ENCODE measurements around the gene LIME1. TPM values are rescaled to one million over a fixed set of nuclear protein-coding genes. Genes with fewer than 3 reads are reported as not detected.

LIME1 gene
- polyA plus RNA-seq, 2 of the 4 experiments (the other 2 are of a cell fraction), result 2.5 to 6.5 TPM

DNA sequence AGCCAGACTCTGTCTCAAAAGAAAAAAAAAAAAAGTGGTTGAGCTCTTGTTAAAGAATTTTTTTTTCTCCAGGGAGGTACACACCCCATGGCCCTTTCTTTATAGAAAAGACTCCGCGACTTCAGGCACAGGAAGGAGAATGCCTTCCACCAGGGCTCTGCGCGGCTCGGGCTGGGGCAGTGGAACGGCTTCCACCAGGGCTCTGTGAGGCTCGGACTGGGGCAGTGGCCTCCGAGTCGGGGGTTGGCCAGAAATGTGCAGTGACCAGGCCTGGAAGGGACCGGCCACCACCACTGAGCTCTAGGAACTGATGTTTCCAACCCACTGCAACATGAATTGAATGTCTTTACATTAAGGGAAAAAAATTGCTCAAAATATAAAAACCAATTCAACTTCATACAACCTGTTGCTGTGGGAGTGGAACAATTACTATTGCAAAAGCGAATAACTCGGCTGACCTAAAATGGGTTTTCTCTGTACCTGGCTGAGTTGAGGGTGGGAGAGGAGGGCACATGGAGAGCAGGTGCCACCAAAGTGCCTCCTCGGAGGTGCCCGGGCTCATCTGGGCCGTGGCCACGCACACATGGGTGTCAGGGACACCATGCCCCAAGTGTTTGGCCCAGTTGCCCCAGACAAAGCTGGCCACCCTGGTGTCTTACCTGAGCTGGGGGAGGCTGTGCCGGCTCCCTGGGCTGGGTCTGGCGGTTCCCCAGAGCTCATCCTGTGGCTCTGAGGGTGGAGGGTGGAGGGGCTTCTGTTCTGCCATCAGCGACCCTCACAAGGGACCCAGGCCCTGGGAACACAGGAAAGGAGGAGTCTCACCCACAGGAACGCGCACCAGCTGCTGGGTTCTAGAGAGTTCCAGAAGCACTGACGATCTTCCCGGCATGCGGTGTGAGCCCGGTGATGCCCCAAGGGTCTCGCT is 32.4 kb downstream of the LIME1 start:
- no peak for FAIRE-seq
- POLR2A ChIA-PET, result no interaction called here

More for the DNA sequence above, 32.4 kb downstream of the LIME1 start:
- TF ChIP-seq RCOR1 (IDR thresholded peaks at IDR 0.05; ENCODE audit: low read depth, low read length) (no peak), GATA3 (IDR thresholded peaks at IDR 0.05; ENCODE audit: borderline replicate concordance) (no peak), JUN (IDR thresholded peaks at IDR 0.05) (no peak), NR3C1 (IDR thresholded peaks at IDR 0.05) (no peak), JUNB (IDR thresholded peaks at IDR 0.05) (no peak), POLR2A (IDR thresholded peaks at IDR 0.05; ENCODE audit: low read length) (no peak), CBX8 (IDR thresholded peaks at IDR 0.05) (no peak), CEBPB (IDR thresholded peaks at IDR 0.05) (no peak), POLR2AphosphoS2 (conservative IDR thresholded peaks at IDR 0.05; ENCODE audit: low read length) (no peak), ZFP36 (IDR thresholded peaks at IDR 0.05; ENCODE audit: borderline replicate concordance, partially characterized antibody) (no peak), CTCF (IDR thresholded peaks at IDR 0.05) (no peak), FOSL2 (IDR thresholded peaks at IDR 0.05) (no peak), FOSL2 (CRISPR knock-in tag; IDR thresholded peaks at IDR 0.05) (no peak), MAZ (IDR thresholded peaks at IDR 0.05; ENCODE audit: borderline replicate concordance, low read depth, low read length) (no peak), ZC3H11A (IDR thresholded peaks at IDR 0.05) (no peak), ESRRA (IDR thresholded peaks at IDR 0.05; ENCODE audit: borderline replicate concordance, low read length) (no peak), NPAS2 (CRISPR knock-in tag; IDR thresholded peaks at IDR 0.05; ENCODE audit: borderline replicate concordance) (no peak)
- TF ChIP-seq, protein P1, sequence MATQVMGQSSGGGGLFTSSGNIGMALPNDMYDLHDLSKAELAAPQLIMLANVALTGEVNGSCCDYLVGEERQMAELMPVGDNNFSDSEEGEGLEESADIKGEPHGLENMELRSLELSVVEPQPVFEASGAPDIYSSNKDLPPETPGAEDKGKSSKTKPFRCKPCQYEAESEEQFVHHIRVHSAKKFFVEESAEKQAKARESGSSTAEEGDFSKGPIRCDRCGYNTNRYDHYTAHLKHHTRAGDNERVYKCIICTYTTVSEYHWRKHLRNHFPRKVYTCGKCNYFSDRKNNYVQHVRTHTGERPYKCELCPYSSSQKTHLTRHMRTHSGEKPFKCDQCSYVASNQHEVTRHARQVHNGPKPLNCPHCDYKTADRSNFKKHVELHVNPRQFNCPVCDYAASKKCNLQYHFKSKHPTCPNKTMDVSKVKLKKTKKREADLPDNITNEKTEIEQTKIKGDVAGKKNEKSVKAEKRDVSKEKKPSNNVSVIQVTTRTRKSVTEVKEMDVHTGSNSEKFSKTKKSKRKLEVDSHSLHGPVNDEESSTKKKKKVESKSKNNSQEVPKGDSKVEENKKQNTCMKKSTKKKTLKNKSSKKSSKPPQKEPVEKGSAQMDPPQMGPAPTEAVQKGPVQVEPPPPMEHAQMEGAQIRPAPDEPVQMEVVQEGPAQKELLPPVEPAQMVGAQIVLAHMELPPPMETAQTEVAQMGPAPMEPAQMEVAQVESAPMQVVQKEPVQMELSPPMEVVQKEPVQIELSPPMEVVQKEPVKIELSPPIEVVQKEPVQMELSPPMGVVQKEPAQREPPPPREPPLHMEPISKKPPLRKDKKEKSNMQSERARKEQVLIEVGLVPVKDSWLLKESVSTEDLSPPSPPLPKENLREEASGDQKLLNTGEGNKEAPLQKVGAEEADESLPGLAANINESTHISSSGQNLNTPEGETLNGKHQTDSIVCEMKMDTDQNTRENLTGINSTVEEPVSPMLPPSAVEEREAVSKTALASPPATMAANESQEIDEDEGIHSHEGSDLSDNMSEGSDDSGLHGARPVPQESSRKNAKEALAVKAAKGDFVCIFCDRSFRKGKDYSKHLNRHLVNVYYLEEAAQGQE (IDR thresholded peaks at IDR 0.05), result no peak
- TF ChIP-seq, protein P2, sequence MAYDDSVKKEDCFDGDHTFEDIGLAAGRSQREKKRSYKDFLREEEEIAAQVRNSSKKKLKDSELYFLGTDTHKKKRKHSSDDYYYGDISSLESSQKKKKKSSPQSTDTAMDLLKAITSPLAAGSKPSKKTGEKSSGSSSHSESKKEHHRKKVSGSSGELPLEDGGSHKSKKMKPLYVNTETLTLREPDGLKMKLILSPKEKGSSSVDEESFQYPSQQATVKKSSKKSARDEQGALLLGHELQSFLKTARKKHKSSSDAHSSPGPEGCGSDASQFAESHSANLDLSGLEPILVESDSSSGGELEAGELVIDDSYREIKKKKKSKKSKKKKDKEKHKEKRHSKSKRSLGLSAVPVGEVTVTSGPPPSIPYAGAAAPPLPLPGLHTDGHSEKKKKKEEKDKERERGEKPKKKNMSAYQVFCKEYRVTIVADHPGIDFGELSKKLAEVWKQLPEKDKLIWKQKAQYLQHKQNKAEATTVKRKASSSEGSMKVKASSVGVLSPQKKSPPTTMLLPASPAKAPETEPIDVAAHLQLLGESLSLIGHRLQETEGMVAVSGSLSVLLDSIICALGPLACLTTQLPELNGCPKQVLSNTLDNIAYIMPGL (CRISPR knock-in tag; IDR thresholded peaks at IDR 0.05; ENCODE audit: borderline replicate concordance), result no peak
- TF ChIP-seq, protein P3, sequence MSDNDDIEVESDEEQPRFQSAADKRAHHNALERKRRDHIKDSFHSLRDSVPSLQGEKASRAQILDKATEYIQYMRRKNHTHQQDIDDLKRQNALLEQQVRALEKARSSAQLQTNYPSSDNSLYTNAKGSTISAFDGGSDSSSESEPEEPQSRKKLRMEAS (IDR thresholded peaks at IDR 0.05), result no peak
- H3K9me3 ChIP-seq, result no peaks in the 10 kb centered on the region
- DNase-seq (ENCODE audit: low read depth in 1 of 2, low spot score in 1 of 2) (no peak), ATAC-seq (no peak)
- H3K4me2 ChIP-seq, result no peak overlapping the region
- no peaks in the 10 kb centered on the region for H3K4me1 ChIP-seq
- CTCF ChIA-PET, result interaction anchor here (0.6 to 1.6 kb wide), 7 partner anchors 15 to 231 kb away, joined by 3 to 7 read pairs (median 3); partner anchors contain the start of gene PTK6
- H3K4me3 ChIP-seq, result no peak overlapping the region
- no peak overlapping the region for H3K27ac ChIP-seq
- WGBS (ENCODE audit: missing lambda C conversion rate), result 85% methylated on average over 25 of the region's 26 CpGs
